H54 (cell line): ENCODE results near the gene TOR4A.

Experiments
- DNase-seq: peaks from one replicate; pipeline ENCODE4 v3.0.0; 2011; ENCODE audit warnings: low spot score, mixed read lengths; ENCODE audit not compliant: insufficient read length
- FAIRE-seq: peaks from 3 replicates; lab custom pipeline; 2011; peaks lifted over from hg19 to GRCh38; lab: Jason Lieb, UNC
- POLR2A ChIP-seq: IDR thresholded peaks from 2 replicates; pipeline ENCODE4 v1.6.1; 2011; ENCODE audit warnings: low read depth, mild to moderate bottlenecking, low read length

The TOR4A gene

GRCh38 chr9:137311171-137311985 is 33.9 kb downstream of the TOR4A start:
- DNase-seq (no peak), FAIRE-seq (no peak)

GRCh38 chr9:137311986-137312851 is 34.7 kb downstream of the TOR4A start:
- no peak for FAIRE-seq
- no peak for DNase-seq
- no peak for TF ChIP-seq POLR2A

More at GRCh38 chr9:137311171-137311985, 33.9 kb downstream of the TOR4A start:
- TF ChIP-seq POLR2A = no peak

DNA sequence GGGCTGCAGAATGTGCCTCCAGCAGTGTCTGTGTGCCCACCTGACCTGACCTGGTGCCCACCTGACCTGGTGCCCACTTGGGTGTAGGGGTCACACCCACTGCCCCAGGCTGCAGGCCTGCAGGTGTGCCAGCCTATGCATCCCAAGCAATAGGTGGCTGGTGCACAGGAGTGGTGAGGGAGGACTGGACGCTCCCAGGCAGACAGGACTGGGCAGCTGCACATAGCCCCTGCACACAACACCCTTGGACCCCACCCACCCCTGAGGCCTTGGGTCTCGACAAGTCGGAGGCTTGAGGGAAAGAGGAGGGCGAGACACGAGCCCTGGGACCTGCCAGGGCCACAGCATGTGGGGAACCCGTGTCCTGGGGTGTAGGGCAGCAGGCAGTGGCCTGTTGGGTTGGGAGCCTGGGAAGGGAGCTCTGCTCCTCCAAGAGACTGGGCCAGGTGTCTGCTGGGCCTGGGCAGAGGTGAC is 35.4 kb downstream of the TOR4A start:
- peak; percentile 57 for DNase-seq
- FAIRE-seq = no peak
- TF ChIP-seq POLR2A = no peak

GRCh38 chr9:137313326-137313936 is 35.9 kb downstream of the TOR4A start:
- TF ChIP-seq POLR2A = no peak
- FAIRE-seq (no peak), DNase-seq (peak; percentile 31)

- DNase-seq (peak; percentile 25), FAIRE-seq (no peak)
These were observed 36.5 kb downstream of the TOR4A start for GRCh38 chr9:137313956-137314560.

GRCh38 chr9:137314561-137315560 is 37.3 kb downstream of the TOR4A start:
- TF ChIP-seq POLR2A = no peak
- FAIRE-seq (no peak), DNase-seq (peak; percentile 20)

More at GRCh38 chr9:137313956-137314560, 36.5 kb downstream of the TOR4A start:
- TF ChIP-seq POLR2A = no peak

DNA sequence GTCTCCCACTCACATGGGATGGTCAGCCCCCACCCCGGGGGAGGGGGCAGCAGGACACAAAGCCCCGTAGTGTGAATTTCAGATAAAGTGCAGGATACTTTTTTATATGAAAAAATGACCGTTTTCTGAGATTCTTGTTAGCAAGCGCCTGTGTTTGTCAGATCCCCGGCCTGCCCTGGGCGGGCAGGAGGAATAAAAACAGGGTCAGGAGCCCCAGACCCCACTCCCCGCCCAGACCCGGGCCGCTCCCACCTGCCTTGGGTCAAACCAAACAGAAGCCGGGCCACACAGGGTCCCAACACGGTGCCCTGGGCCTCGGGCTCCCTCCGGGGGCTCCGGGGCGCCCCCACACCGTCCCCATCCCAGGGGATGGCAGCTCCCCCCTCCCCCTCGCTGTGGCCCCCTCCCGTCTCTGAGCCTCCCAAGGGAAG is 38.1 kb downstream of the TOR4A start:
- DNase-seq = peak; percentile 14
- no peak for TF ChIP-seq POLR2A
- no peak for FAIRE-seq

- DNase-seq (peak; percentile 28), FAIRE-seq (no peak)
- TF ChIP-seq POLR2A = no peak
These were observed 38.8 kb downstream of the TOR4A start for GRCh38 chr9:137316012-137316981.

GRCh38 chr9:137317021-137317717 is 39.6 kb downstream of the TOR4A start:
- peak; percentile 21 for DNase-seq
- no peak for FAIRE-seq
- TF ChIP-seq POLR2A = no peak

GRCh38 chr9:137317718-137318511 is 40.4 kb downstream of the TOR4A start:
- no peak for TF ChIP-seq POLR2A
- no peak for FAIRE-seq
- DNase-seq = peak; percentile 54
